Measurements from ENCODE around the gene SPINDOC. TPM values are rescaled to one million over a fixed set of nuclear protein-coding genes. Genes with fewer than 3 reads are reported as not detected.
A peak's percentile ranks its signal among the peaks of the same experiment; 100 is the strongest.
"Not testable (repeated sequence)": the region's sequence is repeated elsewhere in the genome, so short reads cannot be mapped to it uniquely, and the experiment has no call there.

The SPINDOC gene
- 10 to 100 TPM; 11.8 to 15.1 TPM for total RNA-seq
- long read RNA-seq, donor 1, partial matches to known transcripts: 1 of 2 reads
- long read RNA-seq, donor 1, other reads (novel, unspliced or antisense): 1 of 2 reads
- long read RNA-seq, donor 2: 0 reads

- DNase-seq (ENCODE audit: low spot score): peak; percentile 92
- intact Hi-C loops (cut with DNase I): no loop called here
Observed at GRCh38 chr11:63813035-63813562, at the start of gene SPINDOC. TSS of gene SPINDOC (plus strand) at chr11:63813456. CDS start at chr11:63813687, 231 bp downstream.

GRCh38 chr11:63763496-63764339, 49.5 kb upstream of the SPINDOC start:
- DNase-seq (ENCODE audit: low spot score): peak; percentile 81

GRCh38 chr11:63764340-63764678, 48.9 kb upstream of the SPINDOC start:
- intact Hi-C loops (cut with DNase I): no loop called here
- DNase-seq (ENCODE audit: low spot score): peak; percentile 76

More at GRCh38 chr11:63763496-63764339, 49.5 kb upstream of the SPINDOC start:
- intact Hi-C loops (cut with DNase I): no loop called here

- intact Hi-C loops (cut with DNase I): no loop called here
- DNase-seq (ENCODE audit: low spot score): peak; percentile 78
Observed at GRCh38 chr11:63764679-63765647, 48.3 kb upstream of the SPINDOC start.

GRCh38 chr11:63765688-63766241, 47.5 kb upstream of the SPINDOC start:
- intact Hi-C loops (cut with DNase I): no loop called here
- DNase-seq (ENCODE audit: low spot score): peak; percentile 82

- DNase-seq (ENCODE audit: low spot score): peak; percentile 73
- intact Hi-C loops (cut with DNase I): no loop called here
Observed at GRCh38 chr11:63766531-63767235, 46.6 kb upstream of the SPINDOC start.

GRCh38 chr11:63767267-63767564, 46.0 kb upstream of the SPINDOC start:
- intact Hi-C loops (cut with DNase I): no loop called here
- no peak for DNase-seq (ENCODE audit: low spot score)

GRCh38 chr11:63767565-63768236, 45.6 kb upstream of the SPINDOC start:
- peak; percentile 79 for DNase-seq (ENCODE audit: low spot score)
- intact Hi-C loops (cut with DNase I): no loop called here

- DNase-seq (ENCODE audit: low spot score): peak; percentile 86
- intact Hi-C loops (cut with DNase I): no loop called here
Observed at GRCh38 chr11:63768237-63769041, 44.8 kb upstream of the SPINDOC start, which contains the start of gene ZFTA. TSS of gene ZFTA (minus strand) at chr11:63768775. CDS start at chr11:63768622, 153 bp downstream.

GRCh38 chr11:63769042-63769713, 44.1 kb upstream of the SPINDOC start:
- intact Hi-C loops (cut with DNase I): no loop called here
- peak; percentile 81 for DNase-seq (ENCODE audit: low spot score)

GRCh38 chr11:63769714-63770455, 43.4 kb upstream of the SPINDOC start:
- intact Hi-C loops (cut with DNase I): no loop called here
- DNase-seq (ENCODE audit: low spot score): peak; percentile 75

- peak; percentile 44 for DNase-seq (ENCODE audit: low spot score)
- intact Hi-C loops (cut with DNase I): no loop called here
Observed at GRCh38 chr11:63770763-63771162, 42.5 kb upstream of the SPINDOC start.

GRCh38 chr11:63771741-63772318, 41.4 kb upstream of the SPINDOC start:
- DNase-seq (ENCODE audit: low spot score); intact Hi-C loops (cut with DNase I): not testable (repeated sequence)

GRCh38 chr11:63775191-63775590, 38.1 kb upstream of the SPINDOC start:
- no peak for DNase-seq (ENCODE audit: low spot score)
- intact Hi-C loops (cut with DNase I): no loop called here

- intact Hi-C loops (cut with DNase I): no loop called here
Observed at GRCh38 chr11:63779039-63779438, 34.2 kb upstream of the SPINDOC start.

GRCh38 chr11:63782749-63783148, 30.5 kb upstream of the SPINDOC start:
- no peak for DNase-seq (ENCODE audit: low spot score)
- intact Hi-C loops (cut with DNase I): no loop called here

More at GRCh38 chr11:63779039-63779438, 34.2 kb upstream of the SPINDOC start:
- no peak for DNase-seq (ENCODE audit: low spot score)

Measured in posterior vena cava (tissue), 2 donors.